GM12878 (cell line): ENCODE data around the gene HK2.

Experiments used
- CREB1 ChIP-seq: IDR thresholded peaks from 2 replicates; pipeline ENCODE4 v1.6.1; 2012; ENCODE audit warnings: low read depth, mild to moderate bottlenecking, inconsistent platforms
- EED ChIP-seq: sonication (generic); IDR thresholded peaks from 2 replicates; pipeline ENCODE4 v1.6.1; 2016; ENCODE audit warnings: antibody characterized with exemption, low read depth
- JUND ChIP-seq: IDR thresholded peaks from 2 replicates; pipeline ENCODE4 v1.6.1; 2012; ENCODE audit warnings: low read depth, mild to moderate bottlenecking, low read length, improper control_type of control experiment, moderate library complexity
- POLR2A ChIP-seq: IDR thresholded peaks from 2 replicates; pipeline ENCODE4 v1.6.1; 2011; ENCODE audit warnings: low read depth, mild to moderate bottlenecking, low read length
- POLR2AphosphoS2 ChIP-seq: IDR thresholded peaks from 2 replicates; pipeline ENCODE4 v1.6.1; 2011; ENCODE audit warnings: low read depth, mild to moderate bottlenecking, low read length, improper control_type of control experiment, moderate library complexity
- SIX5 ChIP-seq: IDR thresholded peaks from 2 replicates; pipeline ENCODE4 v1.6.1; 2011; ENCODE audit warnings: mild to moderate bottlenecking, low read depth, low read length, moderate library complexity; ENCODE audit not compliant: severe bottlenecking
- SREBF2 ChIP-seq: IDR thresholded peaks from 2 replicates; pipeline ENCODE4 v1.6.1; 2012; ENCODE audit warnings: mild to moderate bottlenecking, low read length
- TAF1 ChIP-seq: IDR thresholded peaks from 2 replicates; pipeline ENCODE4 v1.6.1; 2011; ENCODE audit warnings: mild to moderate bottlenecking, low read depth, low read length, borderline replicate concordance
- USF2 ChIP-seq: IDR thresholded peaks from 2 replicates; pipeline ENCODE4 v1.6.1; 2011; ENCODE audit warnings: low read depth, low read length, improper control_type of control experiment, borderline replicate concordance
- ZBTB40 ChIP-seq: fragments of 450-650 bp; IDR thresholded peaks from 2 replicates; pipeline ENCODE4 v1.6.1; 2016; ENCODE audit warnings: mild to moderate bottlenecking, moderate library complexity, borderline replicate concordance
- ZSCAN29 ChIP-seq: fragments of 450-650 bp; IDR thresholded peaks from 2 replicates; pipeline ENCODE4 v1.6.1; 2017; ENCODE audit warnings: mild to moderate bottlenecking, moderate library complexity
- TF ChIP-seq, protein P1 (sequence below), 3 experiments: IDR thresholded peaks in 2 of 3; conservative IDR thresholded peaks in 1 of 3; 2 replicates each; pipeline ENCODE4 v1.5.1; 2011; ENCODE audit warnings: low read depth in 3 of 3, low read length in 3 of 3, mild to moderate bottlenecking in 3 of 3, control low read depth in 2 of 3, moderate library complexity in 2 of 3, inconsistent platforms in 1 of 3, mixed read lengths in 1 of 3; ENCODE audit not compliant: control insufficient read depth in 2 of 3, insufficient read depth in 1 of 3; ENCODE audit errors: extremely low read depth in 1 of 3

GRCh38 chr2:74931940-74932339, 98.0 kb downstream of the HK2 start:
- TF ChIP-seq ZBTB40, result no peak
- TF ChIP-seq POLR2AphosphoS2, result no peak
- TF ChIP-seq POLR2A, result no peak
- TF ChIP-seq CREB1, result no peak
- no peak for TF ChIP-seq SREBF2
- TF ChIP-seq, protein P1, sequence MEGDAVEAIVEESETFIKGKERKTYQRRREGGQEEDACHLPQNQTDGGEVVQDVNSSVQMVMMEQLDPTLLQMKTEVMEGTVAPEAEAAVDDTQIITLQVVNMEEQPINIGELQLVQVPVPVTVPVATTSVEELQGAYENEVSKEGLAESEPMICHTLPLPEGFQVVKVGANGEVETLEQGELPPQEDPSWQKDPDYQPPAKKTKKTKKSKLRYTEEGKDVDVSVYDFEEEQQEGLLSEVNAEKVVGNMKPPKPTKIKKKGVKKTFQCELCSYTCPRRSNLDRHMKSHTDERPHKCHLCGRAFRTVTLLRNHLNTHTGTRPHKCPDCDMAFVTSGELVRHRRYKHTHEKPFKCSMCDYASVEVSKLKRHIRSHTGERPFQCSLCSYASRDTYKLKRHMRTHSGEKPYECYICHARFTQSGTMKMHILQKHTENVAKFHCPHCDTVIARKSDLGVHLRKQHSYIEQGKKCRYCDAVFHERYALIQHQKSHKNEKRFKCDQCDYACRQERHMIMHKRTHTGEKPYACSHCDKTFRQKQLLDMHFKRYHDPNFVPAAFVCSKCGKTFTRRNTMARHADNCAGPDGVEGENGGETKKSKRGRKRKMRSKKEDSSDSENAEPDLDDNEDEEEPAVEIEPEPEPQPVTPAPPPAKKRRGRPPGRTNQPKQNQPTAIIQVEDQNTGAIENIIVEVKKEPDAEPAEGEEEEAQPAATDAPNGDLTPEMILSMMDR (IDR thresholded peaks at IDR 0.05 in 2 of 3, conservative IDR thresholded peaks at IDR 0.05 in 1 of 3; ENCODE audit: control insufficient read depth in 2 of 3, extremely low read depth in 1 of 3, insufficient read depth in 1 of 3, low read depth in 3 of 3, low read length in 3 of 3), result no peak
- TF ChIP-seq USF2, result no peak
- no peak for TF ChIP-seq EED
- TF ChIP-seq JUND, result no peak
- TF ChIP-seq TAF1, result no peak
- TF ChIP-seq ZSCAN29, result no peak
- no peak for TF ChIP-seq SIX5
